Measurements from ENCODE around the gene OTUD7B. TPM values are rescaled to one million over a fixed set of nuclear protein-coding genes. Genes with fewer than 3 reads are reported as not detected.

The OTUD7B gene
- total RNA-seq, 4 donors from 2014 or later: 8.5 to 12.6 (median 9.1) TPM

GRCh38 chr1:149888247-149888998 is 122.1 kb downstream of the OTUD7B start:
- no peaks in the 10 kb centered on the region for H3K9me3 ChIP-seq
- TF ChIP-seq POLR2A (IDR thresholded peaks at IDR 0.05): peak in 2 of 4 donors; percentile 24 to 63
- peak in 5 of 6 experiments; percentile 41 to 60 (median 57) for TF ChIP-seq CTCF (IDR thresholded peaks at IDR 0.05)
- peak; percentile 11 for DNase-seq
- H3K27me3 ChIP-seq: no peaks in the 10 kb centered on the region
- H3K4me1 ChIP-seq: peaks cover 8 to 43% (median 14%) of the 10 kb centered on the region in 3 donors
- no peaks in the 10 kb centered on the region for H3K36me3 ChIP-seq
- H3K4me3 ChIP-seq: peak overlapping the region; percentile 39 to 75 (median 62)
- peak overlapping the region; percentile 94 to 100 (median 99) for H3K27ac ChIP-seq
- WGBS, 2 donors: 2 to 3% methylated on average over 25 to 28 of the region's 28 CpGs
- intact Hi-C loops (cut with DNase I): no loop called here

Other genes starting within 250 kb of the OTUD7B start
- 1 to 10 TPM in 1 of 4 donors, under 1 TPM in 2, not detected in 1; 0.22 to 3.7 (median 0.76) TPM for gene FCGR1A, start 228.0 kb downstream of the OTUD7B start, total RNA-seq
- gene BOLA1, start 111.2 kb downstream of the OTUD7B start, total RNA-seq: 10 to 100 TPM; 11.0 to 31.7 (median 23.4) TPM
- 1 to 10 TPM in 2 of 4 donors, under 1 TPM in 2; 0.11 to 2.1 (median 1.1) TPM for gene SV2A, start 92.9 kb downstream of the OTUD7B start, total RNA-seq
- 10 to 100 TPM in 3 of 4 donors, 1 to 10 TPM in 1; 7.6 to 16.9 (median 14.1) TPM for gene SF3B4, start 82.9 kb downstream of the OTUD7B start, total RNA-seq
- 10 to 100 TPM in 2 of 4 donors, 1 to 10 TPM in 2; 3.9 to 13.5 (median 10.6) TPM for gene MTMR11, start 73.8 kb downstream of the OTUD7B start, total RNA-seq
- gene VPS45, start 57.0 kb upstream of the OTUD7B start, total RNA-seq: 10 to 100 TPM; 23.4 to 31.7 (median 29.1) TPM
- gene PLEKHO1, start 139.2 kb upstream of the OTUD7B start, total RNA-seq: 10 to 100 TPM in 2 of 4 donors, 1 to 10 TPM in 2; 6.0 to 46.9 (median 13.3) TPM
- gene ANP32E, start 225.4 kb upstream of the OTUD7B start, total RNA-seq: 10 to 100 TPM in 3 of 4 donors, 1 to 10 TPM in 1; 8.8 to 23.6 (median 18.5) TPM
- not detected for gene CA14, start 247.0 kb upstream of the OTUD7B start, total RNA-seq